GM19099 (cell line): ENCODE data around the gene MAPK8IP3.

ENCODE experiments used
- POLR2A ChIP-seq: IDR thresholded peaks from 3 replicates; pipeline ENCODE4 v1.6.1; 2011; ENCODE audit warnings: low read depth; ENCODE audit not compliant: insufficient read length; ENCODE audit errors: extremely low read depth

The MAPK8IP3 gene

DNA sequence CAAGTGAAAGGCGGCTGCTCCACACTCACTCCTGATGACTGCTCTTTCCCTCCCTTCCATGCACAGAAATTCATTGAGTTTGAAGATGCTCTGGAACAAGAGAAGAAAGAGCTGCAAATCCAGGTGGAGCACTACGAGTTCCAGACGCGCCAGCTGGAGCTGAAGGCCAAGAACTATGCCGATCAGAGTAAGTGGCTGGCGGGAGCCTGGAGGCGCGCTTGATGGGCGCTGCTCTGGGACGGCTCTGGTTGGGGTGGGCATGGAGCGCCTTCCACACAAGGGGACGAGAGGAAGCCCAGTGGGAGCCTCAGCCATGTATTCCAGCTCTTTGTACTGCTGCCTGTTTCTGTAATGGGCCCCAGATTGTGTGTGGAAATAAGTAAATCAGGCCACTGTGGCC lies 18.5 kb downstream of the MAPK8IP3 start:
- no peak for TF ChIP-seq POLR2A

DNA sequence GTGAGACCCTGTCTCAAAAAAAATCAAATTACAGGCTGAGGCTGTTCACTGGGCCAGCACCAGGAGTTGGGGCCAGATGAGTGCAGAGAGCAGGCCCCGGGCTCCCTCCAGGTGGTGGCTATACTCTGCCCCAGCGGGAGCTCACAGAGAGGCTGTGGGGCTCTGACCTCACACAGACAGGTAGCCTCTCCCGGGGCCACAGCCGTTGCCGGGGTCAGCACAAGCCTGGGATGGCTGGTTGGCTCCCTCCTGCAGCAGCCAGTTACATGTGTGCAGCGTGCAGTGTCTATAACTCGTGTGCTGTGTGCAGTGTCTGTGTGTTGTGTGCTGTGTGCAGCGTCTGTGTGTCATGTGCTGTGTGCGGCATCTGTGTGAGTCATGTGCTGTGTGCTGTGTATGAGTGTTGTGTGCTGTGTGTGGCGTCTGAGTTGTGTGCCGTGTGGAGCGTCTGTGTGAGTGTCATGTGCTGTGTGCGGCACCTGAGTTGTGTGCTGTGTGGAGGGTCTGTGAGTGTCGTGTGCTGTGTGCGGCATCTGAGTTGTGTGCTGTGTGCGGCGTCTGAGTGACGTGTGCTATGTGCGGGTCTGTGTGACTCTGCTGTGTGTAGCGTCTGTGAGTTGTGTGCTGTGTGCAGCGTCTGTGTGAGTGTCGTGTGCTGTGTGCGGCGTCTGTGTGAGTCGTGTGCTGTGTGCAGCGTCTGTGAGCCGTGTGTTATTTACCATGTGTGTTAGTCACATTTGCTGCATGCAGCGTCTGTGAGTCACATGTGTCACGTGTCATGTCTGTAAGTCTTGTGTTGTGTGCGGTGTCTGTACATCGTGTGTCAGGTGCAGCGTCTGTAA lies 20.9 kb downstream of the MAPK8IP3 start:
- TF ChIP-seq POLR2A = no peak

DNA sequence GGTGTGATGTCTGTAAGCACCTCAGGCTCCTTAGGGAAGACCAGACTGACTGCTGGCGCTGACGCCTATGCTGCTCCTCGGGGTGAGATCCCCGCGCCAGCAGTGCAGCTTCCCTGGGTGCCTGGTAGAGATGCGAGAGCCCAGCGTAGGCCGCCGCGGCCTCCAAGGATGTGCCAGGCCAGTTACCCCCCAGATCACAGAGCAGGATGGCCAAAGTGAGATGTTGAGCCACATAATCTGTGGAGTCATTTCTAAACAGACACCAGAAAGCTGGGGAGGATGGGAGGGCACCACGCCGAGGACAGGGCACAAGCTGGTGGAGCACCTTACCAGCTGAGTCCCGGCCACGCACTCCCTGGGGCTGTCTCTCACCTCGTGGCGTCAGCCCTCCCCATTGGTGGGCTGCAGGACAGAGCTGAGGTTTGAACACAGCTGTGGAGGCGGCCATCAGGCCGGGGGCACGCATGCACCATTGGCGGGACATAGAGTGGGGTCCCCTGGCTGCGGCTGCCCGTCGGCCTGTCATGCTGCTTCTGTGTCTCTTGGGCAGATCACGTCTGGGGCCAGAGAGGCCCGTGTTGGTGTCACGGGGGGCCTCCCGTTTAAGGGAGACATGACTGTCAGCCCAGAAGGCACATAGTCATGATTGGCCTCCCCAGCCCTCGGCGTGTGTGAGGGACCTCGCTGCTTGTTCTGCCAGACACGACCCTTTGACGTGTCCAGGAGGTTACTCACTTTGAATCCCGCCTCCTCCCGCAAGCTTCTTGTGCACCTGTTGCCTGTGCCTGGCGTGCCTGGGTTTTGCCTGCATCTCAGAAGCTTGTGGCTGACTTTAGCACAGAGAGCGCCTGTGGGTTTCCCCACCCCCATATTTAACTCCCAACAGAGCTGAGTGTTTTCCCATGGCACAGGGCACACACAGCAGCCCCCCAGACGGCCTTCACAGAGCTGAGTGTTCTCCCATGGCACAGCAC lies 21.9 kb downstream of the MAPK8IP3 start:
- TF ChIP-seq POLR2A = no peak

DNA sequence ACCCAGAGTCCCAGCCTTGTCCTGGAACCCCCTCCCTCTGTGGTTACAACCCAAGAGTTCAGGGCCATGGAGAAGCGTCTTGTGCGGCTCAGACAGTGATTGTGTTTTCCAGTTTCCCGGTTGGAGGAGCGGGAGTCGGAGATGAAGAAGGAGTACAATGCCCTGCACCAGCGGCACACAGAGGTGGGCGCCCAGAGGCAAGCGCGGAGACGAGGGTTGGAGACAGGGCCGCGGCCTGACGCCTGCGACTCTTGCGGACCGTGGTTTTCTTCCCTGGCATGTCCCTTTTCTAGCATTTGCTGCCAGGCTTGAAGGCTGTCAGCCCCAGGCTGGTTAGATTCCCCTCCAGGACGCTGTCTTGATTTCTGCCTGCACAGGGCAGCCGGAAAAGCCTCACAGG lies 23.0 kb downstream of the MAPK8IP3 start:
- no peak for TF ChIP-seq POLR2A

DNA sequence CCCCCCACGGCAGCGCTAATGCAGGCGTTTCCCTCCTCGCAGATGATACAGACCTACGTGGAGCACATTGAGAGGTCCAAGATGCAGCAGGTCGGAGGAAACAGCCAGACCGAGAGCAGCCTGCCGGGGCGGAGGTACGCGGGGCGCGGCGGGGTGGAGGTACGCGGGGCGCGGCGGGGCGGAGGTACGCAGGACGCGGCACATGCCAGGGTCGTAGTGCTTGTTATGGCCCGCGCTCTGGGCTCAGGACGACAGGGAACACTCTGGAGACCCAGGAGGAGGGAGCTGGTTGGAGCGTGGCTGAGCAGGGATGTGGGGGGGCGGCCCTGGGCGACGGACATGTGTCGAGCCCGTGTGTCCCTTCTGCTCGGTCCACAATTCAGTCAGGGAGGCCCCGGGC lies 23.4 kb downstream of the MAPK8IP3 start:
- TF ChIP-seq POLR2A = no peak

DNA sequence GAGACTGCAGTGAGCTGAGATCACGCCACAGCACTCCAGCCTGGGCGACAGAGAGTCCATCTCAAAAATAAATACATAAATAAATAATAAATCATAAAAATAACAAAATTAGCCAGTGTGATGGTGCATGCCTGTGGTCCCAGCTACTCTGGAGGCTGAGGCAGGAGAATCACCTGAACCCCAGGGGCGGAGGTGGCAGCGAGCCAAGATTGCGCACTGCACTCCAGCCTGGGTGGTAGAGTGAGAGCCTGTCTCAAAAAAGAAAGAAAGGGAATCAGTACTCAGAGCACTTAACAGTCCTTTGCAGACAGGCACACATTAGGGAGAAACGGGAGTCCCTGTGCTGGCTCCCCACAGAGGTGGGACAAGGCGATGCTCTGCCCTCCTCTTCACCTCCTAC lies 25.1 kb downstream of the MAPK8IP3 start:
- no peak for TF ChIP-seq POLR2A

DNA sequence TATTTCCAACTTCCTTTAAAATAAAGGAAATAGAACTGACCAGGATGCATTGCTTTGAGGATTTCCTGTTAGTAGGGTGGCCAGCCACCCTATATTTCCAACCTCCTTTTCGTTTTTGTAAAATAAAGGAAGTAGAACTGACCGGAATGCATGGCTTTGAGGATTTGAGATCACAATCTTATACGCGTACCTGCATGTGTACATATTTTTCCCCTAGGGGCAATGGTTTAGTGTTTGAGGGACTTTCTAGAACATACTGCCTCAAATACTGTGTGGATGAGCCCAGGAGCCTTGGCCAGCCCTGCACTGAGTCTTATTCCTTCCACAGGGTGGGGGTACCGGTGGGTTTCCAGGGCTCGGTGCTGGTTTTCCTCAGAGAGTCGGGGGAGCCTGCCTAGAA lies 25.6 kb downstream of the MAPK8IP3 start:
- no peak for TF ChIP-seq POLR2A

DNA sequence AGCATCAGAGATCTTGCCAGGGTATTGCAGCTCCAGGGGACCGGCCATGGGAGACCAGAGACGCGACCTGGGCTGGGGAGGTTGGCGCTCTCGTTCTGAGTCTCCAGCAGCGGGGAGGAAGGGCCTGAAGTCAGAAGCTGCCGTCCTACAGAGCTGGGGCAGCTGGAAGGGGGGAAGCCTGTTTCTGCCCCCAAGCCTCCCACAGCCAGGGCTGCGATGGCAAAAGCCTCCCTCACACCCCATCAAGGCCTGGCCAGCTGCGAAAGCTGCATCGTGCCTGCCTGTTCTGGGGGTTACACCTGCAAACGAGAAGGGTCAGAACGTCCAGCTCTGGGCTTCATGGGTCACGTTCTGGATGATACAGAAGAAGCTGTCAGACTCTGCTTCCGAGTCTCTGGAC lies 26.1 kb downstream of the MAPK8IP3 start:
- TF ChIP-seq POLR2A = no peak

DNA sequence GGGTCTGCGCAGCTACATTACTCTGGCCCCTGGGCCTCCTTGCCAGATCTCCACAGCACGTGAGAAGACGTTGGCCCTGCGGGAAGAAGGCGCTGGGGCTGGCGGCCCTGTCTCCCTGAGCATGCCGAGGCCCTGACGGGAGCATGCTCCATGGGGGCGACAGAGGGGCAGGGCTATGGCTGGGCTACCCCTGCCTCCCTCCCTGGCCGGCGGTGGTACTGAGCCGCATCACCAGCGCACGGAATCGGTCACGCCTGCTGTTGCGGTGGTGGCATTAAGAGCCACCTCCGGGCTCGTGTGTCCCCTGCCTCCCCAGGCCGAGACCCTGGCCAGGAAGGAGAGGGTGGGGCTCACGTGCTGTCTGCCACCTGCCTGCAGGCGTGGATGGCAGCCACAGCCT lies 28.1 kb downstream of the MAPK8IP3 start:
- TF ChIP-seq POLR2A = no peak

DNA sequence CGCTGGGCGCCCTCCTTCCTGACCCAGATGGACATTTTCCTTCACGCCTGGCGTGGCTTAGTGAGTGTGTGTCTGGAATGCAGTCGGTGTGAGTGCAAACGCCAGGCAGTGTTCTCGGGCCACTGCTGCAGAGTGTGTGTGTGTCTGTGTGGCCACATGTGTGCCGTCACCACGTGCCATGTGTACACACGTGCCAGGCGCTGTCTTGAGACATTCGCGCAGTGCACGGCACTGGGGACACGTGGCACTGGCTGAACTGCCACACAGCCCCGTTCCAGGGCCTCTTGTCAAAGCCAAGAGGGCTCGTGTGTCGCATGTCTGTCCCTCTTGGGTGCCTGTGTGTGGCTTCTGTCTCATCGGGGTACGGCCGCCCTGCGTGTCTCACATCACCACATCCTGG lies 28.8 kb downstream of the MAPK8IP3 start:
- no peak for TF ChIP-seq POLR2A

DNA sequence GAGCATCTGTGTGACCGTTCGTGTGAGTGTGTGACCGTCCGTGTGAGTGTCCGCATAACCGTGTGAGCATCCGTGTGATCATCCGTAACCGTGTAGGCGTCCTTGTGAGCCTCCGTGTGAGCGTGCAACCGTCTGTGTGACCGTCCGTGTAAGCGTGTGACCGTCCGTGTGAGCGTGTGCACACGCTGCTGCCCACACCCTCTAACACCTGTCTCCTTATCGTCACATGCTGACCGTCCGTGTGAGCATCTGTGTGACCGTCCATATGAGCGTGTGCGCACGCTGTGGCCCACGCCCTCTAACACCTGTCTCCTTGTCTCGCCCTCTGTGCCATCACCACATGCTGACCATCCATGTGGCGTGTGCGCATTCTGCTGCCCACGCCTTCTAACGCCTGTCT lies 34.2 kb downstream of the MAPK8IP3 start:
- no peak for TF ChIP-seq POLR2A

DNA sequence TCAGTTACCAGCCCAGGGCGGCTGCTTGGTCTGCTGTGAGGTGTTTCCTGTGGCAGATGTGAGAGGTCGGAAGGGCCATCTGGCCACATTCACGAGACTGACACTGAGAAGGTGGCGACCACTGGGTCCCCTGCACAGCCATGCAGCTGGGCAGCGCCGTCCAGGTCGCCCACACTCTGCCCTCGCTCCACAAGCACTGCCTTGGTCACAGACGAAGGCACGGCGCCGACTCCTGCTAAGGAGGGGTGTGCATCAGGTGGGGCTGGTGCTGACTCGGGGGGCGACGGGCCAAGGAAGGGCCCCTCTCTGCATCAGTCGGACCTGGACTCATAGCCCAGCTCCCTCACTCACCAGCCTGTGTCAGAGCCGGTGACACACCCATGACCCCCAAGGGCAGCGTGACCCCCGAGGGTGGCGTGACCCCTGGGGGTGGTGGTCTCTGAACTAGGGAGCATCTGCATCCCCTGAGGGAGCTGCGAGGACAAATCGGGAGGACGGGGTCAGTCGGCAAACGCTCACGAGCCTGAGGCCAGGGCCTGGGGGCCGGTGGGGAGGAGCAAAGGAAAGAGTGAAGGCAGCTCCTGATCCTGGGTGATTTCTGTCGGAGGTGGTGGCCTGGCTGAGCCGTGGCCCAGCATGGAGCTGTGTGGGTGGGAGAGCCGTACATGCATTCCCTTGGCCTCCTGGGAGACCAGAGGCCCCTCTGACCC lies 34.9 kb downstream of the MAPK8IP3 start:
- TF ChIP-seq POLR2A = no peak

DNA sequence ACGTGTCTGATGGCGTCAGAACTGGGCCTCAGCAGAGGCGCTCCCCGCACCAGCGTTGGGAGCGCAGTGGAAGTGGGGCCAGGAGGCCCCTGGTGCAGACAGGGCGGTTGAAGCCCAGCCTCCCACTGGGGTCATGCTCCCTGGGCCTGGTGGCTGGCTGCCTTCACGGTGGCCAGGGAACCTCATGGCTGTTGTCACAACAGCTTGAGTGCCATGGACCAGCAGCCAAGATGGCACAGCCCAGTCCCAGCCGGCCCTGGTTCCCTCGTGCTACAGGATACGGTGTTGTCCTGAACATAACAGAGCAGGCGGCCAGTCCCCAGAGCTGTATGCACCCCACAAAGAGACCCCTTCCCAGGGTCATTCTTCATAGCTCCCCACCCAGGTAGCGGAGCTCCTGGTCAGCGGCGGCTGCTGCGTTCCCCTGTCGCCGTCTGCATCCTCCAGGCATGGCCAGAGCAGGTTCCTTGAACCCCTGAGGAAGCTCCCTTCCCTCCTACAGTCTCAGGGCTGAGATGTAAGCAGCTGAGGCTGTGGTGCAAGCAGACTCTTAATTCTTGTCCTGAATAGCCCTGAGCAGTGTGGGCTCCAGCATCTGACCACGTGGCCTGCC lies 35.7 kb downstream of the MAPK8IP3 start:
- TF ChIP-seq POLR2A = no peak

DNA sequence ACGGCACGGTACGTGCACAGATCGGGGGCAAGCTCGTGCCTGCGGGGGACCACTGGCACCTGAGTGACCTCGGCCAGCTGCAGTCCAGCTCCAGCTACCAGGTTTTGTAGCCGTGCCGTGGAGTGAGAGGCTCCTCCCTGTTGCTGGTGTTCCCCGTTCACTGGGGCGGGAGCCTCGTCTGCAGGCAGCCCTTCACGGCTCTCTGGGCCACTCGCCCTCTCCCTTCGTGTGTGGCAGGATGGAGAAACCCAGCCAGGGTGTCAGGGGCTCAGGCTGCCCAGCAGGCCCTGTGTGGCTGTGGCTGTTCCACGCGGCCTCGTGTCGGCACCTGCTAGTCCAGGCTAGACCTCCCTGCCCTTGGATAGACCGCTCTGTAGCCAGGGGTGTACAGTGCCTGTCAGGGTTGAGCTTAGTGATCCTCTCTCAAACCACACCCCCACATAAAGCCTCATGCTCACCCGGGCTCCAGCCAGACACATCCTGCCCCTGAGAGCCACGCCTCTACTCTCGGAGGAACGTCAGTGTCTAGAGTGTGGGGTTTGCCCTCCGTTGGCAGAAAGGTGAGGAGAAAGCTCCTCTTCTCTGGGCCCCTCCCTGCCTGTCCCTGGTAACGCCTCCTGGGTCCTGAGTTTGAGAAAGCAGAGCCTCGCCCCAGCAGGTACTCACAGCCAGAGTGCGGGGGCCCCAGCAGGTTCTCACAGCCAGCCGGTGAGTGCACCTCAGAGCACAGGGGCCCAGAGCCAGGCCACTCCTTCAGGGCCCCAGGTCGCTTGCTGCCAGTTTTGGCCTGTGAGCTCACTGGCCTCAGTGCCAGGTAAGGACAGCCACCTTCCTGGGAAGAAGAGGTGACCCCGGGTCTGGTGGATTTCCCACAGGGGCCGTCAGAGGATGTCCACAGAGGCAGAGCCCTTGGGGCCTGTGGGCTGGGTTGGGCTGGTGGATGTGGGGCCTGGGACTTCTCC lies 37.7 kb downstream of the MAPK8IP3 start:
- TF ChIP-seq POLR2A = no peak
